Neural progenitor cell (in vitro differentiated cells): ENCODE results near the gene EYA4. TPM values are rescaled to one million over a fixed set of nuclear protein-coding genes. Genes with fewer than 3 reads are reported as not detected.
A peak's percentile ranks its signal among the peaks of the same experiment; 100 is the strongest.

Experiments
- DNase-seq: peaks from one replicate; pipeline ENCODE4 v3.0.0-alpha.2; 2016; ENCODE audit warnings: low spot score
- H2AFZ ChIP-seq: fragments of 200-600 bp; sonication (generic); replicated peaks from 2 replicates; pipeline ENCODE4 v1.6.1; 2016; ENCODE audit warnings: antibody characterized with exemption
- H3F3A ChIP-seq: fragments of 200-600 bp; sonication (generic); 2 replicates; pipeline ENCODE4 v1.6.1; 2016; ENCODE audit warnings: antibody characterized with exemption, low read depth
- H3K27ac ChIP-seq: fragments of 200-600 bp; sonication (generic); 2 replicates; pipeline ENCODE4 v1.5.1; 2016; ENCODE audit warnings: mild to moderate bottlenecking
- H3K27me3 ChIP-seq: fragments of 200-600 bp; sonication (generic); 2 replicates; pipeline ENCODE4 v1.6.1; 2016; ENCODE audit warnings: mild to moderate bottlenecking, moderate library complexity
- H3K36me3 ChIP-seq: fragments of 200-600 bp; sonication (generic); 2 replicates; pipeline ENCODE4 v1.5.1; 2016
- H3K4me1 ChIP-seq: fragments of 200-600 bp; sonication (generic); 2 replicates; pipeline ENCODE4 v1.6.1; 2016; ENCODE audit warnings: mixed run types
- H3K4me2 ChIP-seq: fragments of 200-600 bp; sonication (generic); 2 replicates; pipeline ENCODE4 v1.6.1; 2016
- H3K4me3 ChIP-seq: fragments of 200-600 bp; sonication (generic); 2 replicates; pipeline ENCODE4 v1.5.1; 2016
- H3K79me2 ChIP-seq: fragments of 200-600 bp; sonication (generic); 2 replicates; pipeline ENCODE4 v1.6.1; 2016; ENCODE audit warnings: low read depth
- H3K9ac ChIP-seq: fragments of 200-600 bp; sonication (generic); 2 replicates; pipeline ENCODE4 v1.6.1; 2016
- H3K9me3 ChIP-seq: fragments of 200-600 bp; sonication (generic); 2 replicates; pipeline ENCODE4 v1.5.1; 2016; ENCODE audit warnings: low read depth
- H4K20me1 ChIP-seq: fragments of 200-600 bp; sonication (generic); 2 replicates; pipeline ENCODE4 v1.6.1; 2016; ENCODE audit warnings: low read depth
- H3K27ac Mint-ChIP-seq: 3 replicates; pipeline ENCODE4 v1.8.0; 2021; ENCODE audit warnings: mixed read lengths
- H3K27me3 Mint-ChIP-seq: 2 replicates; pipeline ENCODE4 v1.8.0; 2022; ENCODE audit warnings: low read depth, mild to moderate bottlenecking, inconsistent platforms, moderate library complexity, mixed read lengths; ENCODE audit not compliant: insufficient read depth
- H3K36me3 Mint-ChIP-seq: 3 replicates; pipeline ENCODE4 v1.8.0; 2021; ENCODE audit warnings: mixed read lengths
- H3K4me1 Mint-ChIP-seq: 3 replicates; pipeline ENCODE4 v1.8.0; 2021; ENCODE audit warnings: mixed read lengths
- H3K4me3 Mint-ChIP-seq: 3 replicates; pipeline ENCODE4 v1.8.0; 2021; ENCODE audit warnings: mild to moderate bottlenecking, moderate library complexity, mixed read lengths
- H3K9me3 Mint-ChIP-seq: 3 replicates; pipeline ENCODE4 v1.8.0; 2020; ENCODE audit warnings: mixed read lengths
- EZH2 ChIP-seq: fragments of 200-600 bp; sonication (generic); IDR thresholded peaks from 2 replicates; pipeline ENCODE4 v1.6.1; 2017; ENCODE audit warnings: antibody characterized with exemption, mild to moderate bottlenecking, moderate library complexity
- EZH2phosphoT487 ChIP-seq: fragments of 200-600 bp; sonication (generic); IDR thresholded peaks from 2 replicates; pipeline ENCODE4 v1.6.1; 2017; ENCODE audit warnings: antibody characterized with exemption
- total RNA-seq: library from RNA; depleted of rRNA; stranded (reverse); fragments of >200 nt; gene quantifications from 2 replicates; pipeline ENCODE4 v1.2.3, GENCODE V29; 2015; ENCODE audit warnings: low replicate concordance
- TF ChIP-seq, protein P1 (sequence below): fragments of 200-600 bp; sonication (generic); IDR thresholded peaks from 2 replicates; pipeline ENCODE4 v1.5.1; 2017; ENCODE audit warnings: antibody characterized with exemption, mild to moderate bottlenecking

Gene EYA4
- total RNA-seq, 1 donor from 2014 or later: 2.4 TPM

DNA sequence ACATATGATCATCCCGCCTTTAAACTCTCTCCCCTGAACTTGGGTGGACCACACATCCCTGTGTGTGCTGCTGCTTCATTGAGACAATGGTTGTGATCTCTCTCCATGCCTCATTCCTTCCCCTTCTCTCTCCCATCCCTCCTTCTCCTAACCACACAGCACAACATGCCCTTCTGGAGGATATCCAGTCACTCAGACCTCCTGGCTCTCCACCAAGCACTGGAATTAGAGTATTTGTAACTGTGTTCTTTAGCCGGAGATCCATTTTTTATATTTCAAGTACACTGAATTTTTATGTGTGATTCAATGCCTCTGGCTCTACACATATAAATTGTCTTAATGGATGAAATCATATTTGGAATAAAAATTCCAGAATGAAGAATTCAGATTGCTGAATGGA, 287.4 kb downstream of the EYA4 start:
- Mint-ChIP-seq H3K4me1 (no peaks in the 10 kb centered on the region), H3K27ac (no peak overlapping the region), H3K27me3 (peaks cover 1% of the 10 kb centered on the region), H3K36me3 (no peaks in the 10 kb centered on the region), H3K4me3 (no peak overlapping the region), H3K9me3 (no peaks in the 10 kb centered on the region)
- Histone ChIP-seq H4K20me1 (no peaks in the 10 kb centered on the region), H3F3A (no peaks in the 10 kb centered on the region), H3K27ac (no peak overlapping the region), H3K4me3 (no peak overlapping the region), H3K79me2 (no peaks in the 10 kb centered on the region), H3K9ac (no peak overlapping the region), H3K4me2 (no peak overlapping the region), H3K27me3 (no peaks in the 10 kb centered on the region), H2AFZ (no peak overlapping the region), H3K9me3 (no peaks in the 10 kb centered on the region), H3K4me1 (no peaks in the 10 kb centered on the region), H3K36me3 (no peaks in the 10 kb centered on the region)
- TF ChIP-seq EZH2phosphoT487 (no peak), EZH2 (no peak)
- TF ChIP-seq, protein P1, sequence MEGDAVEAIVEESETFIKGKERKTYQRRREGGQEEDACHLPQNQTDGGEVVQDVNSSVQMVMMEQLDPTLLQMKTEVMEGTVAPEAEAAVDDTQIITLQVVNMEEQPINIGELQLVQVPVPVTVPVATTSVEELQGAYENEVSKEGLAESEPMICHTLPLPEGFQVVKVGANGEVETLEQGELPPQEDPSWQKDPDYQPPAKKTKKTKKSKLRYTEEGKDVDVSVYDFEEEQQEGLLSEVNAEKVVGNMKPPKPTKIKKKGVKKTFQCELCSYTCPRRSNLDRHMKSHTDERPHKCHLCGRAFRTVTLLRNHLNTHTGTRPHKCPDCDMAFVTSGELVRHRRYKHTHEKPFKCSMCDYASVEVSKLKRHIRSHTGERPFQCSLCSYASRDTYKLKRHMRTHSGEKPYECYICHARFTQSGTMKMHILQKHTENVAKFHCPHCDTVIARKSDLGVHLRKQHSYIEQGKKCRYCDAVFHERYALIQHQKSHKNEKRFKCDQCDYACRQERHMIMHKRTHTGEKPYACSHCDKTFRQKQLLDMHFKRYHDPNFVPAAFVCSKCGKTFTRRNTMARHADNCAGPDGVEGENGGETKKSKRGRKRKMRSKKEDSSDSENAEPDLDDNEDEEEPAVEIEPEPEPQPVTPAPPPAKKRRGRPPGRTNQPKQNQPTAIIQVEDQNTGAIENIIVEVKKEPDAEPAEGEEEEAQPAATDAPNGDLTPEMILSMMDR: no peak
- no peak for DNase-seq

DNA sequence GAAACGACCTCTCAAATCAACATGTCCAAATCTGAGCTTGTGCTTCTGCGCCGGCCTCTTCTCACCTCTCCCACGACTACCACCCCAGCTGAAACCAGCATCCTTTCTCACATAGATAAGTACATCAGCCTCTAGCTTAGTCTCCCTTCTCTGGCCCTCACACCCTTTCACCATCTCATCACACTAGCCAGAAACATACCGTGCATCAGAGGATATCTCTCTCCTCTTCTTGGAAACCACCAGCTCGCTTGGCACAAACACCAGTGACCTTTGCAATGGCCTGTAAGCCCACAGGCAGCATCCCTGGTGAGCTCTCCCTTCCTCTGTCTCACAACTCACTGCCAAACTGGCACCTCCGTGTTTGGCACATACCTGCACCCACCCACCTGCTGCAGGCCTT, 291.8 kb downstream of the EYA4 start:
- no peak for DNase-seq
- no peaks in the 10 kb centered on the region for H4K20me1 ChIP-seq
- TF ChIP-seq, protein P1: no peak
- TF ChIP-seq EZH2phosphoT487 (no peak), EZH2 (no peak)
- no peaks in the 10 kb centered on the region for H3K79me2 ChIP-seq
- H3K9ac ChIP-seq: no peak overlapping the region
- H3F3A ChIP-seq: no peaks in the 10 kb centered on the region
- H3K9me3 ChIP-seq: no peaks in the 10 kb centered on the region
- no peak overlapping the region for H3K4me2 ChIP-seq
- Mint-ChIP-seq H3K36me3 (no peaks in the 10 kb centered on the region), H3K4me3 (no peak overlapping the region), H3K4me1 (no peaks in the 10 kb centered on the region), H3K27me3 (peaks cover 3% of the 10 kb centered on the region), H3K9me3 (no peaks in the 10 kb centered on the region), H3K27ac (peak overlapping the region; percentile 5)
- peaks cover 10% of the 10 kb centered on the region for H3K4me1 ChIP-seq
- H2AFZ ChIP-seq: no peak overlapping the region
- no peak overlapping the region for H3K27ac ChIP-seq
- H3K36me3 ChIP-seq: no peaks in the 10 kb centered on the region
- H3K27me3 ChIP-seq: no peaks in the 10 kb centered on the region
- no peak overlapping the region for H3K4me3 ChIP-seq

GRCh38 chr6:133539502-133540259, 298.5 kb downstream of the EYA4 start:
- no peak overlapping the region for H3K9ac ChIP-seq
- peaks cover 3% of the 10 kb centered on the region for H3K9me3 Mint-ChIP-seq
- H3K27me3 Mint-ChIP-seq: peaks cover 5% of the 10 kb centered on the region
- H3K9me3 ChIP-seq: no peaks in the 10 kb centered on the region
- H3K36me3 ChIP-seq: no peaks in the 10 kb centered on the region
- H3K36me3 Mint-ChIP-seq: no peaks in the 10 kb centered on the region
- H3K4me2 ChIP-seq: no peak overlapping the region
- no peak for DNase-seq
- no peaks in the 10 kb centered on the region for H3K79me2 ChIP-seq
- no peak overlapping the region for H3K27ac ChIP-seq
- H3K4me1 ChIP-seq: peaks cover 14% of the 10 kb centered on the region
- no peak overlapping the region for H3K4me3 ChIP-seq
- H3K27me3 ChIP-seq: no peaks in the 10 kb centered on the region
- TF ChIP-seq, protein P1: no peak
- TF ChIP-seq EZH2phosphoT487 (no peak), EZH2 (no peak)
- H3F3A ChIP-seq: no peaks in the 10 kb centered on the region
- H4K20me1 ChIP-seq: no peaks in the 10 kb centered on the region
- H3K4me3 Mint-ChIP-seq: no peak overlapping the region
- H3K27ac Mint-ChIP-seq: no peak overlapping the region
- H2AFZ ChIP-seq: no peak overlapping the region
- no peaks in the 10 kb centered on the region for H3K4me1 Mint-ChIP-seq
